HG03342 (cell line): ENCODE measurements around the gene METTL25.
"Not testable (repeated sequence)": the region's sequence is repeated elsewhere in the genome, so short reads cannot be mapped to it uniquely, and the experiment has no call there.

Experiments used
- ATAC-seq: cut with Tn5 transposase; IDR thresholded peaks from one replicate; pipeline ENCODE4 v1.9.1; 2021; ENCODE audit warnings: mild to moderate bottlenecking, moderate library complexity; ENCODE audit not compliant: unreplicated experiment

Gene METTL25

GRCh38 chr12:82358200-82359114 lies at the start of gene METTL25, which contains the start of gene CCDC59:
Gene METTL25, plus strand, starts transcription at chr12:82358529. Its CDS starts 37 bp downstream, at chr12:82358566.
Gene CCDC59, minus strand, starts transcription at chr12:82358387. Its CDS starts 11 bp downstream, at chr12:82358376.
- peak; percentile 91 for ATAC-seq

GRCh38 chr12:82314406-82314892 lies 43.9 kb upstream of the METTL25 start:
- no peak for ATAC-seq

- no peak for ATAC-seq
These were observed 39.1 kb upstream of the METTL25 start for GRCh38 chr12:82319276-82319675.

GRCh38 chr12:82325540-82326336 lies 32.6 kb upstream of the METTL25 start:
- ATAC-seq = no peak

GRCh38 chr12:82326905-82327503 lies 31.3 kb upstream of the METTL25 start:
- ATAC-seq = peak; percentile 71

GRCh38 chr12:82327861-82328260 lies 30.5 kb upstream of the METTL25 start:
- no peak for ATAC-seq

GRCh38 chr12:82329508-82329907 lies 28.8 kb upstream of the METTL25 start:
- ATAC-seq = no peak

- ATAC-seq = no peak
These were observed 8.2 kb upstream of the METTL25 start for GRCh38 chr12:82350161-82350560.

- no peak for ATAC-seq
These were observed 6.9 kb upstream of the METTL25 start for GRCh38 chr12:82351390-82351789.

- ATAC-seq = no peak
These were observed 989 bp upstream of the METTL25 start for GRCh38 chr12:82357340-82357739.

- no peak for ATAC-seq
These were observed 507 bp upstream of the METTL25 start for GRCh38 chr12:82357845-82358199.

- peak; percentile 4 for ATAC-seq
These were observed 768 bp downstream of the METTL25 start for GRCh38 chr12:82359115-82359478.

- not testable (repeated sequence) for ATAC-seq
These were observed 2.5 kb downstream of the METTL25 start for GRCh38 chr12:82360834-82361233.

GRCh38 chr12:82361461-82361915 lies 3.2 kb downstream of the METTL25 start:
- ATAC-seq = no peak

GRCh38 chr12:82363990-82364389 lies 5.7 kb downstream of the METTL25 start:
- no peak for ATAC-seq

GRCh38 chr12:82366197-82366596 lies 7.9 kb downstream of the METTL25 start:
- peak; percentile 63 for ATAC-seq

GRCh38 chr12:82375201-82375600 lies 16.9 kb downstream of the METTL25 start:
- ATAC-seq = no peak

GRCh38 chr12:82378997-82379396 lies 20.7 kb downstream of the METTL25 start:
- no peak for ATAC-seq

- peak; percentile 66 for ATAC-seq
These were observed 25.7 kb downstream of the METTL25 start for GRCh38 chr12:82383930-82384552.

- no peak for ATAC-seq
These were observed 40.5 kb downstream of the METTL25 start for GRCh38 chr12:82398879-82399278.

- ATAC-seq = no peak
These were observed 42.5 kb downstream of the METTL25 start for GRCh38 chr12:82400819-82401218.
